Adrenal gland (tissue), 12 donors: Measurements from ENCODE around the gene SERPINE1. TPM values are rescaled to one million over a fixed set of nuclear protein-coding genes. Genes with fewer than 3 reads are reported as not detected.

ENCODE experiments used
- DNase-seq, 7 donors: peaks; one replicate each; pipeline ENCODE4 v3.0.0-alpha.2; 2019 to 2020
- H3K27ac ChIP-seq, 5 donors: fragments of 200-600 bp; sonication (generic) in 4 of 5; 1 replicate in 3 of 5; 2 replicates in 2 of 5; pipeline versions ENCODE4 v1.5.1 to v1.8.0; 2016 to 2020; ENCODE audit warnings: mild to moderate bottlenecking in 1 of 5
- H3K27me3 ChIP-seq: fragments of 200-600 bp; 2 replicates; pipeline ENCODE4 v1.8.0; 2021
- H3K36me3 ChIP-seq, 2 donors: fragments of 200-600 bp; replicated peaks in 1 of 2; 1 replicate in 1 of 2; 2 replicates in 1 of 2; pipeline versions ENCODE4 v1.5.1 to v1.8.0; 2018 to 2022
- H3K4me1 ChIP-seq, 2 donors: fragments of 200-600 bp; replicated peaks in 1 of 2; 1 replicate in 1 of 2; 2 replicates in 1 of 2; pipeline versions ENCODE4 v1.5.1 to v1.8.0; 2018 to 2021
- H3K4me3 ChIP-seq, 4 donors: fragments of 200-600 bp; sonication (generic) in 3 of 4; one replicate each; pipeline ENCODE4 v1.5.1; 2016 to 2018
- H3K9me3 ChIP-seq, 3 donors: fragments of 200-600 bp; sonication (generic) in 1 of 3; replicated peaks in 1 of 3; 1 replicate in 2 of 3; 2 replicates in 1 of 3; pipeline versions ENCODE4 v1.5.1 to v1.8.0; 2016 to 2021
- CTCF ChIP-seq, 6 experiments: fragments of 450-650 bp in 4 of 6; fragments of 200-600 bp in 2 of 6; sonication (generic) in 1 of 6; IDR thresholded peaks; 1 replicate in 5 of 6; 2 replicates in 1 of 6; pipeline versions ENCODE4 v1.5.1 to v1.8.0; 2016 to 2021; ENCODE audit warnings: antibody characterized with exemption in 6 of 6, mild to moderate bottlenecking in 2 of 6, moderate library complexity in 1 of 6
- POLR2A ChIP-seq, 2 donors: fragments of 450-650 bp; IDR thresholded peaks; one replicate each; pipeline ENCODE4 v1.6.1; 2017; ENCODE audit warnings: antibody characterized with exemption in 2 of 2, mild to moderate bottlenecking in 2 of 2, moderate library complexity in 1 of 2
- WGBS, 4 donors: extraction: QIAGEN DNeasy Blood & Tissue Kit in 2 of 4; methylation state at CpG; one replicate each; pipeline versions ENCODE4 v1.1.5 to v1.1.7; 2013 to 2017; 5-methylcytosine and 5-hydroxymethylcytosine counted together
- intact Hi-C, 2 donors: fragments of 100-400 bp; cut with DNase I; formaldehyde crosslinking; loops; one replicate each; pipeline versions ENCODE4 v1.14.1 to v1.15.0; 2022 to 2023
- polyA plus RNA-seq, 3 donors: library from polyadenylated mRNA; stranded (reverse); fragments of 200-250 nt in 2 of 3; fragments of 350-450 nt in 1 of 3; fragmentation: Illumina TruSeq in 1 of 3; extraction: RNeasy Lipid Tissue Mini Kit (QIAGEN cat#74804) in 1 of 3; gene quantifications; one replicate each; pipeline ENCODE4 v1.2.3, GENCODE V29; 2013 to 2014
- total RNA-seq, 9 donors: library from RNA; depleted of rRNA in 4 of 9; stranded (reverse); fragments of >200 nt in 4 of 9; fragments of 120-200 nt in 1 of 9; fragmentation: NEBNext Ultra II Directional in 1 of 9; extraction: Animal tissue kit (Norgen Biotek cat#: 25700) in 1 of 9; gene quantifications; one replicate each; pipeline versions ENCODE4 v1.1.0 to v1.2.4, GENCODE V29; 2013 to 2023
- donor health status: healthy with polysubstance abuse.
- donor health status: Bipolar disorder and iron deficiency.
- donor health status: DM: yes; HTN: yes; CAD: no.
- donor health status: DM: no; HTN: no; CAD: no.
- donor health status: DM: no; HTN: no; CAD: no.
- donor health status: DM: yes; HTN: yes; CAD: no.

SERPINE1 gene
- total and polyA plus RNA-seq, 12 donors, result 4.8 to 118 (median 20.9) TPM

GRCh38 chr7:101164071-101164840 is 37.4 kb downstream of the SERPINE1 start:
- Histone ChIP-seq H3K27ac (no peak overlapping the region), H3K36me3 (peaks cover 0 to 1% of the 10 kb centered on the region in 2 donors), H3K27me3 (peaks cover 23% of the 10 kb centered on the region), H3K4me3 (no peak overlapping the region), H3K9me3 (no peaks in the 10 kb centered on the region), H3K4me1 (peaks cover 12 to 31% of the 10 kb centered on the region in 2 donors)
- intact Hi-C loops, result loop anchor here in 1 of 2 donors (10.0 kb wide), 1 partner anchor 269 kb away; the partner anchor contains the start of gene ACHE
- 1 to 7% (median 4%) methylated on average over 2 to 75 of the region's 75 CpGs for WGBS, 4 donors
- TF ChIP-seq CTCF (IDR thresholded peaks at IDR 0.05), result no peak
- no peak for TF ChIP-seq POLR2A (IDR thresholded peaks at IDR 0.05)
- DNase-seq, result peak in 4 of 7 donors; percentile 44 to 59 (median 52)

- Histone ChIP-seq H3K9me3 (no peaks in the 10 kb centered on the region), H3K36me3 (no peaks in the 10 kb centered on the region), H3K27ac (no peak within 1 kb of the TSS), H3K4me1 (peaks cover 12 to 34% of the 10 kb centered on the region in 2 donors), H3K27me3 (peaks cover 34% of the 10 kb centered on the region), H3K4me3 (peak within 1 kb of the TSS in 1 of 4 donors; percentile 8)
- 1 to 6% (median 3%) methylated on average over 35 to 74 of the region's 74 CpGs for WGBS, 4 donors
- DNase-seq, result peak; percentile 91 to 96 (median 92)
- intact Hi-C loops, result loop anchor here in 1 of 2 donors (10.0 kb wide), 1 partner anchor 271 kb away; the partner anchor contains the start of gene ACHE
- TF ChIP-seq CTCF (IDR thresholded peaks at IDR 0.05) (no peak), POLR2A (IDR thresholded peaks at IDR 0.05) (peak in 1 of 2 donors; percentile 16)
These were observed 38.4 kb downstream of the SERPINE1 start, which contains the start of gene VGF for GRCh38 chr7:101165075-101165957. Gene VGF (minus strand): TSS chr7:101165569. CDS start chr7:101164843, 726 bp downstream.

DNA sequence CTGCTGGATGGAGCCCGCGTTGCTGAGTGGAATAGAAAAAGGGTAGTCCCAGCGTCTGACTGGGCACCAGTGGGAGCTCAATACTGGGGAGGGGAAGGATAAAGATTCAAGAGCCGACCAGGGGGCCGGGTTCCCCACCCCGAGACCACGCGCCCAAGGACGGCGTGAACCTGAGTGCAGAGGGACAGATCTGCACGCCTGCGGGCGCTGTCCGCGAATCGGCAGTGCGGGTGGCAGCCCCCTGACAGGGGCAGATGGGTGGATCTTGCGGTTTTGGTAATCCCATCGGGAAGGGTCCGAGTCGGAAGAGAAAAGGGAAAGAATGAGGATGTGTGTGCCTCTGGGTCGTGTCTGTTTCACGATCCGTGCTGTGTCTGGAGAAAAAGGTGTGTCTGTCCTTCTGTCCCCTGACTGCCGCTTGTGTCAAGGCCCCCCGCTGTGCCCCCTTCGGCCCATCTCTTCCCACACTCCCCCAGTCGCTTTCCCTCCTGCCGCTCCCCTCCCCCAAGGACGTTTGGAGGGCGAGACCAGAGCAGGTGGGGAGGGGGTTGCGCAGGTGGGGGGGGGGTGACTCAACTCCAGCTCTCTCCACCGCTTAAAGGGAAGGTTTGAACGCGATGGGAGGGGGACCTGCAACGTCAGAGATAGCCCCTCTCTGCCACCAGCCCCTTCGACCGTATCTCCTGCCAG is 39.2 kb downstream of the SERPINE1 start:
- no peak overlapping the region for H3K27ac ChIP-seq
- 0 to 4% (median 2%) methylated on average over 22 to 38 of the region's 38 CpGs for WGBS, 4 donors
- intact Hi-C loops, result loop anchor here in 1 of 2 donors (10.0 kb wide), 1 partner anchor 271 kb away; the partner anchor contains the start of gene ACHE
- H3K27me3 ChIP-seq, result peaks cover 42% of the 10 kb centered on the region
- no peak for DNase-seq
- no peaks in the 10 kb centered on the region for H3K36me3 ChIP-seq
- peak overlapping the region in 1 of 4 donors; percentile 8 for H3K4me3 ChIP-seq
- TF ChIP-seq CTCF (IDR thresholded peaks at IDR 0.05) (no peak), POLR2A (IDR thresholded peaks at IDR 0.05) (no peak)
- H3K4me1 ChIP-seq, result peaks cover 12 to 34% of the 10 kb centered on the region in 2 donors
- no peaks in the 10 kb centered on the region for H3K9me3 ChIP-seq
